Prostate gland (tissue), 2 donors: Measurements from ENCODE around the gene LRCH3.

ENCODE experiments used
- CTCF ChIP-seq, 4 experiments: fragments of 200-600 bp in 2 of 4; fragments of 450-650 bp in 2 of 4; sonication (generic) in 2 of 4; IDR thresholded peaks; 1 replicate in 3 of 4; 2 replicates in 1 of 4; pipeline ENCODE4 v1.5.1; 2016 to 2019; ENCODE audit warnings: antibody characterized with exemption in 4 of 4, mild to moderate bottlenecking in 2 of 4, moderate library complexity in 2 of 4
- POLR2A ChIP-seq: fragments of 450-650 bp; IDR thresholded peaks from one replicate; pipeline ENCODE4 v1.6.1; 2016; ENCODE audit warnings: antibody characterized with exemption, mild to moderate bottlenecking

DNA sequence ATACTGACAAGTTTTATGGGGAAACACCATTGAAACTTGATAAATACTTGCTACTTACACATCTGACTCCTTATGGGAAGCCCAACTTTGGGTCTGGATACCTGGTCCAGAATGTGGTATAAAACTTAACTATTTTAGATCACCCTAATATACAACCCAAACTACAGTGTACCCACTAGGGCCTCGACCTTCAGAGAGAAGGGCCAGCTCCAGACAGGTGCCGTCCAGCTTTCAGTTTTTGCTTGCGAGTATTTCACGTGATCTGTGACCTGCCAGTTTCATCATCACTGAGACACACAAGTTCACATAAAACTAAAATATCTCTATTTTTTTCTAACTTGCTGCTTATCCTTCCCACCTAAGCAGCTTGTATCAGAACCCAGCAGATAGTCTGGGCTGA lies 99.6 kb downstream of the LRCH3 start:
- TF ChIP-seq POLR2A (no peak), CTCF (IDR thresholded peaks at IDR 0.05) (no peak)
